DND-41 (cell line): ENCODE data around the gene NXPH1.

Source experiments
- ATAC-seq: fragments of 200-7000 bp; cut with Tn5 transposase; 3 replicates; pipeline ENCODE4 v1.9.1; 2021; ENCODE audit warnings: low read depth; ENCODE audit not compliant: insufficient read depth
- DNase-seq: peaks from one replicate; pipeline ENCODE4 v3.0.0-alpha.2; 2020
- H2AFZ ChIP-seq: 2 replicates; pipeline ENCODE4 v1.6.0; 2012; ENCODE audit warnings: low read depth, low read length
- H3K27ac ChIP-seq: 2 replicates; pipeline ENCODE4 v1.5.1; 2012; ENCODE audit warnings: low read length, inconsistent platforms
- H3K27me3 ChIP-seq: fragments of 200-600 bp; sonication (generic); 2 replicates; pipeline ENCODE4 v1.6.0; 2012; ENCODE audit warnings: low read length, mild to moderate bottlenecking, inconsistent platforms; ENCODE audit not compliant: insufficient read depth, poor library complexity
- H3K36me3 ChIP-seq: 2 replicates; pipeline ENCODE4 v1.5.1; 2012; ENCODE audit warnings: low read length, inconsistent platforms; ENCODE audit not compliant: insufficient read depth
- H3K4me1 ChIP-seq: 2 replicates; pipeline ENCODE4 v1.5.1; 2012; ENCODE audit warnings: mild to moderate bottlenecking, low read length; ENCODE audit not compliant: insufficient read depth
- H3K4me2 ChIP-seq: 2 replicates; pipeline ENCODE4 v1.6.0; 2012; ENCODE audit warnings: mild to moderate bottlenecking, moderate library complexity, low read length, inconsistent platforms; ENCODE audit not compliant: insufficient read depth
- H3K4me3 ChIP-seq, 2 experiments: fragments of 200-600 bp in 1 of 2; shearing (Covaris generic) in 1 of 2; 2 replicates each; pipeline ENCODE4 v1.5.1; 2012 to 2016; ENCODE audit warnings: inconsistent platforms in 2 of 2, low read length in 2 of 2, mild to moderate bottlenecking in 2 of 2, low read depth in 1 of 2, moderate library complexity in 1 of 2
- H3K79me2 ChIP-seq: 2 replicates; pipeline ENCODE4 v1.6.0; 2012; ENCODE audit warnings: low read length, inconsistent platforms; ENCODE audit not compliant: insufficient read depth
- H3K9ac ChIP-seq: 2 replicates; pipeline ENCODE4 v1.6.0; 2012; ENCODE audit warnings: low read depth, mild to moderate bottlenecking, inconsistent platforms, low read length, moderate library complexity
- H3K9me3 ChIP-seq: 2 replicates; pipeline ENCODE4 v1.5.1; 2012; ENCODE audit warnings: low read length, moderate library complexity, mild to moderate bottlenecking, inconsistent platforms; ENCODE audit not compliant: insufficient read depth, severe bottlenecking
- H4K20me1 ChIP-seq: 2 replicates; pipeline ENCODE4 v1.6.0; 2012; ENCODE audit warnings: low read length; ENCODE audit not compliant: insufficient read depth
- CTCF ChIP-seq: IDR thresholded peaks from 2 replicates; pipeline ENCODE4 v1.5.1; 2012; ENCODE audit warnings: borderline replicate concordance, low read length, moderate library complexity, mild to moderate bottlenecking; ENCODE audit not compliant: poor library complexity, severe bottlenecking; ENCODE audit errors: extremely low read depth
- EZH2 ChIP-seq: IDR thresholded peaks from 3 replicates; pipeline ENCODE4 v1.6.1; 2012; ENCODE audit warnings: borderline replicate concordance, low read depth, mild to moderate bottlenecking, moderate library complexity, low read length, inconsistent platforms; ENCODE audit not compliant: severe bottlenecking

NXPH1 gene

GRCh38 chr7:8443576-8444467 lies 10.4 kb downstream of the NXPH1 start:
- Histone ChIP-seq H3K27ac (no peak overlapping the region), H2AFZ (no peak overlapping the region), H3K79me2 (no peaks in the 10 kb centered on the region), H3K27me3 (no peaks in the 10 kb centered on the region), H3K4me2 (no peak overlapping the region), H4K20me1 (no peaks in the 10 kb centered on the region), H3K4me1 (no peaks in the 10 kb centered on the region), H3K9ac (no peak overlapping the region), H3K36me3 (no peaks in the 10 kb centered on the region), H3K9me3 (peaks cover 3% of the 10 kb centered on the region), H3K4me3 (no peak overlapping the region)
- ATAC-seq (no peak), DNase-seq (no peak)
- TF ChIP-seq EZH2 (no peak), CTCF (no peak)

- H3K9me3 ChIP-seq: peaks cover 3% of the 10 kb centered on the region
- no peaks in the 10 kb centered on the region for H3K4me1 ChIP-seq
- no peak overlapping the region for H3K4me3 ChIP-seq
- H3K79me2 ChIP-seq: no peaks in the 10 kb centered on the region
- no peak overlapping the region for H3K27ac ChIP-seq
- H2AFZ ChIP-seq: no peak overlapping the region
- TF ChIP-seq EZH2 (no peak), CTCF (peak; percentile 5)
- no peak for ATAC-seq
- no peaks in the 10 kb centered on the region for H3K27me3 ChIP-seq
- no peaks in the 10 kb centered on the region for H3K36me3 ChIP-seq
- no peak overlapping the region for H3K4me2 ChIP-seq
- no peaks in the 10 kb centered on the region for H4K20me1 ChIP-seq
- DNase-seq: no peak
- no peak overlapping the region for H3K9ac ChIP-seq
Observed at GRCh38 chr7:8444468-8444769, 11.0 kb downstream of the NXPH1 start.

- no peak for DNase-seq
- H3K79me2 ChIP-seq: no peaks in the 10 kb centered on the region
- no peak overlapping the region for H3K27ac ChIP-seq
- H3K9me3 ChIP-seq: no peaks in the 10 kb centered on the region
- H3K27me3 ChIP-seq: no peaks in the 10 kb centered on the region
- H2AFZ ChIP-seq: no peak overlapping the region
- H3K4me1 ChIP-seq: no peaks in the 10 kb centered on the region
- no peaks in the 10 kb centered on the region for H3K36me3 ChIP-seq
- no peaks in the 10 kb centered on the region for H4K20me1 ChIP-seq
- H3K4me3 ChIP-seq: no peak overlapping the region
- no peak for ATAC-seq
- H3K9ac ChIP-seq: no peak overlapping the region
- TF ChIP-seq EZH2 (no peak), CTCF (no peak)
- H3K4me2 ChIP-seq: no peak overlapping the region
Observed at GRCh38 chr7:8453535-8453934, 20.1 kb downstream of the NXPH1 start.

- TF ChIP-seq CTCF (no peak), EZH2 (no peak)
- no peaks in the 10 kb centered on the region for H3K36me3 ChIP-seq
- H3K4me2 ChIP-seq: no peak overlapping the region
- H3K79me2 ChIP-seq: no peaks in the 10 kb centered on the region
- H3K9me3 ChIP-seq: no peaks in the 10 kb centered on the region
- no peak overlapping the region for H2AFZ ChIP-seq
- no peak overlapping the region for H3K4me3 ChIP-seq
- no peaks in the 10 kb centered on the region for H3K4me1 ChIP-seq
- no peak for ATAC-seq
- no peak for DNase-seq
- no peaks in the 10 kb centered on the region for H4K20me1 ChIP-seq
- no peaks in the 10 kb centered on the region for H3K27me3 ChIP-seq
- H3K9ac ChIP-seq: no peak overlapping the region
- no peak overlapping the region for H3K27ac ChIP-seq
Observed at GRCh38 chr7:8455426-8455825, 22.0 kb downstream of the NXPH1 start.
